NCI-H2171 (cell line): ENCODE data around the gene ACP6.
"Not testable (repeated sequence)": the region's sequence is repeated elsewhere in the genome, so short reads cannot be mapped to it uniquely, and the experiment has no call there.

ENCODE experiments used
- DNase-seq: peaks from one replicate; lab custom pipeline; 2025; lab: John Stamatoyannopoulos, UW

The ACP6 gene

DNA sequence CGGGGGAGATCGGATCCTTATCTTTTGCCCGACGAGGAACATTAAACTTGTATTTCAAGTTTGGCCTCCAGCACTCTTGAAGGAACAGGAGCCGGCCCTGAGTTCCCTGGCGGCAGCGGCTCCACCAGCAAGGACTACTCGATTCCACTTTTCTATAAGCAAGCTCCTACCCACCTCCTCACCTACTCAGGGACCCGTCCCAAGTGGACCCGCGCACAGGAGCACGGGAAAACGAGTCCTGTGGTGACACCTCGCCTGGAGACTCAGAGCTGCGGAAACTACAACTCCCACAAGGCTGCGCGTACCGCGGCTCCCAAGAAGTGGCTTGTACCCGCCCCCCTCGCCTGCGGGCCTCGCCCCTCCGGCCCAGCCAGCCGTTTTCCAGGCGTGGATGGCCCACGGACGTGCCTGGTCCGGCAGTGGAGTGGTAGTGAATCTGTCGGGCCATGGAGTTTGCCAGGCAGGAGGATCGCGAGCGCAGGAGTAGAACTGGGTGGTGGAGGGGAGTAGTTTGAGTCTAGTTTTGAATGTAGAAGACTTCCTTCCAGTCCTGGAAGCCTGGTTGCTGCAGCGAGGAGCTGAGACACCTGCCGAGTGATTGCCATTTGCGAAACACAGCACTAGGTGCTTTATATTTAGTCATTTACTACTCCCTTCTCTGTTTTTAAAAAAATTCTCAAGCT is at the start of gene ACP6:
TSS of gene ACP6 (minus strand) at position 206 of the 683 bp plus-strand sequence. CDS start 476 bp downstream, outside the sequence.
- peak; percentile 70 for DNase-seq

DNA sequence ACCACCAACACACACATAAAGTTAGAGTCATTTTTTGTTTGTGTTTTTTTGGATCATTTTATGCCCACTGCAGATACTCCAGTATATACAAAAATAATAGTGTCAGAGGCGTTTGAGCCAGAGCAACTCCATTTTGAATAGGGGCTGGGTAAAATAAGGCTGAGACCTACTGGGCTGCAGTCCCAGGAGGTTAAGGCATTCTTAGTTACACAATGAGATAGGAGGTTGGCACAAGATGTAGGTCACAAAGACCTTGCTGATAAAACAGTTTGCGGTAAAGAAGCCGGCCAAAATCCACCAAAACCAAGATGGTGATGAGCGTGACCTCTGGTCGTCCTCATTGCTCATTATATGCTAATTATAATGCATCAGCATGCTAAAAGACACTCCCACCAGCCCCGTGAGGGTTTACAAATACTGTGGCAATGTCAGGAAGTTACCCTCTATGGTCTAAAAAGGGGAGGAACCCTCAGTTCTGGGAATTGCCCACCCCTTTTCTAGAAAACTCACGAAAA is 49.4 kb upstream of the ACP6 start:
- DNase-seq = no peak

DNA sequence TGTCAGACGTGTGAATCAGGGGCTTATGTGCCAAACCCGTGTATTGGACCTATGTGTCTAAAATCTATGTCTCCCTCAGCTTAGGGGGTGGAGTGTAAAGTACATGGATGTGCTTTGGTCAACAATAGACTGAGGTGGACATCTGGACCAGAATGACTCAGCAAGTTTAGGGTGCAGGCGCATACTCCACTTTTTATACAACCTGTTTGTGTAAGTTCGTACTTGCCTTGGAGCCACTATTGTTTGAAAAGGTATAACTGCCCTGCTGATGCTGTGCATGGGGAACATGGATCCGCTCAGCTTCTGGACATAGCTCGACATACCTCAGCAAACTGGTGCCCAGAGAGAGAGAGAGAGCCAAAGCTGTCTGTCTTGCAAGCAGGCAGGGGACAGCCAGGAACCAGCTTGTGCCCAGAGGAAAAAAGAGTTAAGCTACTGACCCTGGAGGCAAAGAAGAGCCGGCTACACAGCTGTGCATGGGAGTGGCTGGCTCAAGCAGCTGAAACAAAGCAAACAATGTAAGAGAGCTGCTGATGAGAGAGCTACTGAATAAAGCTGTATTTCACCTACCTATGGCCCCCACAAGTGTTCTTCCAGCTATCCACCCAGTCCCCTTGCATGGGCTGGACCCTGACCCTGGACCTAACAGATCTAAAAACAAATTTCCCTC is 48.8 kb upstream of the ACP6 start:
- DNase-seq = no peak

DNA sequence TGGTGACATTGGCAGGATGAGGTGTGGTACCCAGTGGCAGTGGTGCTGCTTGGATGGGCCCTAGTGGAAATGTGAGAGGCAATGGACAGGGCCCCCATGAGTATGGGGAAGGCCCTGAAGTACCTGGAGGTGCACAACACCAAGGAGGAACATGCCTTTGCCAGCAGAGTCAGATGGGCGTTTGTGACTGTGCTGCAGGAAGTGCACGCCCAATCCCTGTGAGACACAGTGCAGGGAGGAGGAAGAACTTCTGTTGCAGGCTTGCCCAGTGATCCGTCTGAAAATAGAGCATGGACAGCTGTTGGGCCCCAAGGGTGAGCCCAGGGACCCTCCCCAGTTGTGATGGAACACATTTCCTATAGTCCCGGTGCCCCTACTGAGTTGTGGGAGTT is 47.4 kb upstream of the ACP6 start:
- DNase-seq = no peak

DNA sequence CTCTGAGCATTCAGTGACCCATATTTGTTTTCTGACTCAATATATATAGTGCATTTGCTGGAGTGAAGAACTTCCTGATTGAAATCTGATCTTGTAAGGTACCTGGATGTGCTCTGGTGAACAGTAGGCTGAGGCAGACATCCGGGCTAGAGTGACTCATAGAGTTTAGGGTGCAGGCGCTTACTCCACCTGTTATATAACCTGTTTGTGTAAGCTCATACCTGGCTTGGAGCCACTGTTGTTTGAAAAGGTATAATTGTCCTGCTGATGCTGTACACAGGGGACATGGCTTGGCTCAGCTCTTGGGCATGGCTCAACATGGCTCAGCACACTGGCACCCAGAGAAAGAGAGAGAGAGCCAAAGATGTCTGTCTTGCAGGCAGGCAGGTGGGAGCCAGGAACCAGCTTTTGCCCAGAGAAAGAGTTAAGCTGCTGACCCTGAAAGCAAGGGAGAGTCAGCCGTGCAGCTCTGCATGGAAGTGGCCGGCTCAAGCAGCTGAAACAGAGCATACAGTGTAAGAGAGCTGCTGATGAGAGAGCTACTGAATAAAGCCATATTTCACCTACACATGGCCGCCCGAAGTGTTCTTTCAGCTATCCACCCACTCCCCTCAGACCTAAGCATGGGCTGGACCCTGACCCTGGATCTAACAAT is 46.9 kb upstream of the ACP6 start:
- DNase-seq = peak; percentile 29

DNA sequence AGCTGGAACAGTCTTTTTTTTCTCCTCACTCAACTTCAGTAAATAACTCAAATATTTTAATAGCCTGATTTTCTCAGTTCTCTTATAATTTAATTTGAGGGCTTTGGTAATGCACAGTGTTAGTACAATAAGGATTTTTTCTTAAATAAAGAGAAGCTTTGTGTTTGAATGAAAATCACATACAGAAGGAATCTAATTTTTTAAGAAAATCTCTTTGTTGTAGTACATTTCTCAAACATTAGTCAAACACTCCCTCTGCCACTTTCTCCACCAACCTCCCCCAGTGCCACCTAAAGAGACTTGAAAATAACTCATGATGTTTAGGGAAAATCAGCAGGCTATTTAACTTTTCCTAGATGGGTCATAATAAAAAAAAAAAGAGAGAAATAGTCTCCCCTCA is 42.3 kb upstream of the ACP6 start:
- no peak for DNase-seq

DNA sequence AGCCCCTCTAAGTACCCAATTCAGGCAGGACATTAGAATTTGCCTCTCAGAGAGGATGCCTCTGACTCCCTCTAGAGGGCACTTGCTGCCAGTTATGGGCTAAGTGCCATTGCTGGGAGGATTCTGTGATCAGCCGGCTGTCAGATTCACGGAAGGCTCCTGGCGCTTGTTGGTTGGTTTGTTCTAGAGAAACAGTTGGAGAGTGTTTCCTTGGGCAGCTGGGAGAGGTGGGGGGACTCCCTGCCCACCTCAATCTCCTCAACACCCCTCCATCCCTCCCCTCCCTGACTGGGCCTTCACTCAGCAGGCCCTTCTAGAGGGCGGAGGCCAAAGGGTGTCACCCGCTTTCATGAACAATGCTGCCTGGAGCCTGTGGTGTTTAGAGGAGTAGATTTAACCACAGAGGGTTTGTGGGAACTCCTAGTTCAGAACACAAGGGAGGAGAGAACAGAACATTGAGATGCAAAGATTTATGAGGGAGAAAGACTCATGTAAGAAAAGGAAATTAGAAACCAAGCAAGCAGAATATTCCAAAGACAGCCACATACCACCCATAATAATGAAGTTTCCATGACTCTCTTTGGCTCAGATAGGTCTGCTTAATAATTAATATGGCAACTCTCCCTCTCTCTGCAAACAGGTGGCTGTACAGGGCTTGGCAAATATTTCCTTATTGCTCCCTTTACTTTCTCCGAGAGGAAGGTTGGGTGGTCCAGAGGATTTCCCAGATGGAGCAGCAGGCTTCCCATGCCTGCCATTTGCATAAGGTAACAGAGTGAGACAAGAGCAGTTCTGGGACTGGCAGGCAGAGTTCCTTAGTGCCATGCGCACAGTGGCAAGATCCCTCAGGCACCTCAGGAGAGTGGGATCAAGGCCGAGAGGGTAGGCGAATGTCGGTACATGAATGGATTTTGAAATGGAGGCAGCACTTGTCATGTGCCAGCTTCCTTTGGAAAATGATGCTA is 30.0 kb upstream of the ACP6 start:
- DNase-seq = peak; percentile 46

DNA sequence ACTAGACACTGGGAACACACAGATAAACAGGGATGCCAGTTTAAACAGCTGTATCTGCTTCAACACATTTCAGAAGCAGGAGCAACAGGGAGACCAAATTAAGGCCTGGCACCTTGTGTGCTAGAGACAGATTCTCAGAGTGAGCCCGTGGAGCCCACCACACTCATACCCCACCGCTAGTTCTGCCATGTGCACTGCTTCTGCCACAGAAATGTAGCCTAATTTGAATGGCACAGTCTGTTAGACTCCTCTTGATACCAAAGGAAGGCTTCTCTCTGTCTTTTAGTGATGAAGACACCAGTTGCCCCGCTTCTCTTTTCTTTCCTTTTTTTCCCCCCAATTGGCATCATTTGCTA is 29.3 kb upstream of the ACP6 start:
- DNase-seq = no peak

DNA sequence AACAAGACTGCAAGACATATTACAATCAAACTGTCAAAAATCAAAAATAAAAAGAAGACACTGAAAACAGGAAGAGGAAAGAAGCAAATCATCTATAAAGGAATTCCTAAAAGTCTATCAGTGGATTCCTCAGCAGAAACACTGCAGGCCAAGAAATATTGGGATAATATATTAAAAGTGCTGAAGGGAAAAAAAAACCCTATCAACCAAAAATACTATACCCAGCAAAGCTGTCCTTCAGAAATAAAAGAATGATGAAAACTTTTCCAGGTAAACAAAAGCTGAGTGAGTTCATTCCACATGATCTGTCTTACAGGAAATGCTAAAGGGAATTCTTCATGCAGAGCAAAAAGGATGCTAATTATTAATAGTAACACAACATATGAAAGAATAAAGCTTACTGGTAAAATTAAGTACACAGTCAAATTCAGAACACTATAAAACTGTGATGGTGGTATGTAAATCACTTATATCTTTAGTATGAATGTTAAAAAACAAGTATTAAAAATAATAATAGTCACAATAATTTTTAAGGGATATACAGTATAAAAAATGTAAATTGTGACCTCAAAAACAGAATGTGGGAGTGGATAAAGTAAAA is 12.9 kb upstream of the ACP6 start:
- no peak for DNase-seq

DNA sequence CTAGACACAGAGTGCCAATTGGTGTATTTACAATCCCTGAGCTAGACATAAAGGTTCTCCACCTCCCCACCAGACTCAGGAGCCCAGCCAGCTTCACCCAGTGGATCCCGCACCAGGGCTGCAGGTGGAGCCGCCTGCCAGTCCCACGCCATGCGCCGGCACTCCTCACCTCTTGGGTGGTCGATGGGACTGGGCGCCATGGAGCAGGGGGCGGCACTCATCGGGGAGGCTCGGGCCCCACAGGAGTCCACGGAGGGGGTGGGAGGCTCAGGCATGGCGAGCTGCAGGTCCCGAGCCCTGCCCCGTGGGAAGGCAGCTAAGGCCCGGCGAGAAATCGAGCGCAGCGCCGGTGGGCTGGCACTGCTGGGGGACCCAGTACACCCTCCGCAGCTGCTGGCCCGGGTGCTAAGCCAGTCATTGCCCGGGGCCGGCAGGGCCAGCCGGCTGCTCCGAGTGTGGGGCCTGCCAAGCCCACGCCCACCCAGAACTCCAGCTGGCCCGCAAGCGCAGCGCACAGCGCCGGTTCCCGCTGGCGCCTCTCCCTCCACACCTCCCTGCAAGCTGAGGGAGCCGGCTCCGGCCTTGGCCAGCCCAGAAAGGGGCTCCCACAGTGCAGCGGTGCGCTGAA is 10.4 kb upstream of the ACP6 start:
- not testable (repeated sequence) for DNase-seq

DNA sequence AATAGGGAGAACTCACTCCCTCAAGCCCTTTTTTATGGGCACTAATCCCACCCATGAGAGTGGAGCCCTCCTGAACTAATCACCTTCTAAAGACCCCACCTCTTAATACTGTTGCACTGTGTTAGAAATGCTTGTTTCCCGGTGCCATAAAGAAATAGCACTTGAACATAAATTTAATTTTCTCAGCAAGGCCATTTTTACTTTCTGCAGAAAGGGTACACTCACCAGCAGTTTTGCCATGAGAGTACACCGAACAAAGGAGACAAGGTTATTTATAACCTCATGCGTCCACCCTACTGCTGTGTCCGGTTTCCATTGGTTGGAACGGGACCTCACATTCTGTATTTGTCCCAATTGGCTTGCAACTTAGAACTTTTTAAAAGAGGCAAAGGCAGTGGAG is 7.4 kb upstream of the ACP6 start:
- not testable (repeated sequence) for DNase-seq

DNA sequence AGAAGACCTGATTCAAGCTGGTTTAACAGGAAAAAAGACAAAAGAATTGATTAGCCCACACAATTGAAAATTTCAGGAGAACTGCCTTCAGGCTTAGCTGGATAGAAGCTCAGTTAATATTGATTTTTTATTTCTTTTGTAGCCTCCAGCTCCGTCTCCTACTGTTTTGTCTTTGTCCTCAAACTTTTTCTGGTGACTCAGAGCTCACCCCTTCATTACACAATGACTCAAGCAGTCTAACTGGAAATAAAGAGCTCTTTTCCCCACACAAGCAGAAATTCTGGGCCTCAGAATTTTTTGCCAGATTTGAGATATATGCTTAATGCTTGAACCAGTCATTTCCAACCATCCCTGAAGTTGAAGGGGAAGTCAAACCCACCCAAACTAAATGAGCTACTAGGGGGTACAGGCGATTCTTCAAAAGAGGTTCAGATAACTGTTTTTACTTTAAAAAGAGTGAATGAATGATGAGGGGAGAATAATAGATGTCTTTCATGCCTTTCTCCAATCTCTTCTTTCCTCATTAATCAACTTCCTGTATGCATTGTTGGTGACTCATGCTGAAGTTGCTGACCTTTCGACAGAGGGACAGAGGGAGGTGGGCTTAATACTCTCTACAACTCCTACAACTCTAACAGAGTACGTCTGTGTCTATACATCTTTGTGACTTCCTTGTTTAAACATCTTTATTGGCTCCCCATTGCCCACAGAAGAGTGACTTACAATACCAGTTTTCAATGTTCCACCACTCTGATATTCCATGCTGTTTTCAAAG is 6.2 kb upstream of the ACP6 start:
- DNase-seq = no peak

DNA sequence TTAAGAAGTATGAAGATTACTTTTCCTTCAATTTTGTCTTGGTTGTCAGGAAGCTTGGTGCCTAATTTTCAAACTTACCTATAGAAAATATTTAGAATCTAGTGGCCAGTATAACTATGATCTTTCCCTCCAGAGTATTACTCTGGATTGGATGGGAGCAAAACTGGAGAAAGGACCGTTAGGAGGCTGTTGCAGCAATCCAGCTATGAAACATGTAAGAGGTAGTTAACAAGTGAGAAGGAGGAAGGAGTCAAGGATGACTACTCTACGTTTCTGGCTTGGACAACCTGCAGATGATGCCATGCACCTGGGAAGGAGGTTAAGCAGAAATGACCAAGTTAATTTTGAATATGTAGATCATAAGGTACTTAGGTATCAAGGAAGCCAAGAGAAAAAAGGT is 3.5 kb upstream of the ACP6 start:
- no peak for DNase-seq

DNA sequence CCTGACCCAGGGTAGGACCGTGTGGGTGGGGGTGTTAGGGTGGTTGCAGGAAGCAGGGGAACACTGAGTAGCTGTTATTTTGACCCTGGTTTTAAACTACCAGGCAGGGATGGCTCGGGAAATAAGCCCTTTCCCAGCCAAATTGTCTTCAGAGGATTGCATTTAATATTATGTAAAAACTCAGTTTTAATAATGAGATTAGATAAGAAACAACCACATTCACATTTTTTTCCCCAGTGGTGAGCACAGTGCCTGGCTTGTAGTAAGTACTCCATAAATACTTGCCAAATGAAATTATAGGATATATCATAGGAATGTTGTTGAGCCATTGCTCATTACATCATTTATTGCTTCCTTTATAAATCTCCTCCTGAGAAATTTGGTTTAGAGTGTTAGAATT is 3.1 kb upstream of the ACP6 start:
- no peak for DNase-seq

DNA sequence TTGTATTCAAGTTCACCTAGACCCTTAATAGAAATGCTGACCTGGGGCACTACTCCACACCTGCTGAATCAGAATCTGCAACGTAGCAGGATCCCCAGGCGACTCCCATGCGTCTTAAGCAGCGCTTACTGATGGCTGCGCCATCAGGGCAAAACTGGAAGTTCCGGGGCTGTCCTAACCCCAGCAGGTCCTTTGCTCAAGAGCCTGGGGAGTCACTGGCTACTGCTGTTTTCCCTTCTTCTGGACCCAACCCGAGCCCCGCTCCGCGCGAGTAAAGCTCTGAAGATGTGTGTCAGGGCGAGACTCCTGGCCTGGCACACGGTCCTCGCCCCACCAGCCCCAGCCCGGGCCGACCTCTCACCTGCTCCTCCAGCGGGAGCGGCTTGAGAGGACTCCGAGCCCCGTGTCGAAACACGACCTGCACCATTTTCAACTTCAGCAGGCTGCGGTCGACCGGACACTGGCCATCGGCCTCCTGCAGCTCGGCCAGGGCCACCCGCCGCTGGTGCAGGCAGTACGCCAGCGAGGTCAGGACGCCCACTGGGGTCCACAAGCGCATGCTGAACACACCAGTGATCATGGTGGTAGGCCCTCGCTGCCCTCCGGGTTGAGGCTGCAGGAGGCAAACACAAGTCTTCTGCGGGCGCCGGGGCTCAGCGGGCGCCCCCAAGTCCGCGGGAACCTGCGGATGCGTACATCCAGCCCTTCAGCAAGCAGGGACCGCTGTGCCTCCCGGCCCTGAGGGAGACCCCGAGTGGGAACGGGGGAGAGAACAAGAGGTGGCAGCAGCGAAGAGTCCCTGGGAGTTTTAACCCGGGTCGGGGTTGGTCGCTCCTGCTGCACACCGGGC is 630 bp downstream of the ACP6 start:
- peak; percentile 20 for DNase-seq

DNA sequence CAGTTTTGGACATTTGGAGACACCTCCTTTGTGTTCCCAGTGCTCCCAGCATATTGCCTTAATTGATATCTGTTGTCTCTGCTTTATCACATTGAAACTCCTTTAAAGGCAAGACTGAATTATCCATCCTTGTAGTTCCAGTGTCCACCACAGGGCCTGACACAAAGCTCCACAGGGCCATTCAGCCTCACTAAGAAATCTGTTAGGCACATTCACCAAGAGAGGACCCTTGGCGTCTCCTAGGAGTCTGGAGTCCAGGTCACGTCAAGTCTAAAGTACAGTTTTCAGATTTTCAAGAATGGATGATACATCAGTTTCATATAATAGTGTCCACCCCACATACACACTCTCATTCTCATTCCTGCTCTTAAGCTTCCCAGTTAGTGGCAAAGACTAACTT is 4.8 kb downstream of the ACP6 start:
- no peak for DNase-seq

DNA sequence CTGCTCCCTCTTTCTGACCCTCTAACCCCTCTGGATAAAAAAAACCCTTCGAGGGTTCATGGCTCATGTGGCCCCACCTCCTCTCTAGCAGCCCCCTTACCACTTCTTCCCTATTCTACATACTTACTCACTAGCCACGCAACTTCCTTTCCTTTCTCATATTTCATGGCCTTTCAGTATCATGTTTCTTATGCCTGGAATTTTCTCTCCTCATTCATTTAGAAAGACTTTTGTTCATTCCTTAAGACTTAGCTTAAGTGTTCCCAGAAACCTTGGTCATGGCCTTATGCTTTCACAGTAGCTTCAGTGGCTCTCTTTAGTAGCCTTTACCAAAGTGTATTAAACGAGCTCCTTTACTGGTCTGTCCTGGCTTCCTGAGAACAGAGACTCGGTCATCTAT is 6.1 kb downstream of the ACP6 start:
- DNase-seq = no peak

DNA sequence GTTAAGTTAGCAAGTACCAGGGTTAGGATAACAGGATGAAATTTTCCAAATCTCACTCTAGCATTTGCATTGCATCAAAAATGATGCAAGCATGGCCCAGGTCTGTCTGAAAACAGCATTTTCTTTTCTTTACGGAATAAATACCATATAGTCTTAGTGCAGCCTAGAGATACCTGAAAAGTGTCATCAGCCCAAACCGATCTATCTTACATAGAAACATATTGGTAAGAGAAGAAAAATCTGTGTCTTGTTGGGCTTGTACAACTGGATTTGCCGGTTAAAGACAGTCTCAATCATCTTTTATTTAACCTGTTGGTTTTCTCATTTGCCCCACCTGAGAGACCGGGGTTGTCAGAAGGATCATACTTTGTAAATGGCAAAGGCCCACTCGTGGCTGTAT is 15.8 kb downstream of the ACP6 start:
- DNase-seq = no peak

DNA sequence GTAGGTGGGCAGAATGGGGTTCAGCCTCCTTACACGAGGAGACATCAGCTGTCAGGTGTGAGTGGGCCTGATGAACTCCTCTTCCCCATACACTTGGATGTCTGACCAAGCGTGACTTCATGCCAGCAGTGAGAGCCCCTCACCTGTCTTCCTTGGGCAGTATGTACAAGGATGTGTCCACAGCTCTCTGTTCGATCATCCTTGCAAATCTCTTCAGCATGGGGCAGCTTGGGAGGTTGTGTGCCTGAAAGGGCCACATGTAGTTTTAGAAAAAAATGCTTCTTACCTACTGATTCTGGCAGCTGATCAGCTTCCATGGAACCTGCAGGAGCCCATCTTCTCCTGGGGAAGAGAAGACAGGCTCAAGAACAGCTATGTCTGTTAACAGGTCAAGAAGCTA is 18.0 kb downstream of the ACP6 start:
- no peak for DNase-seq
